B cell (primary cell): ENCODE data around the gene GCSAML.

Experiments
- EZH2 ChIP-seq: IDR thresholded peaks from 2 replicates; pipeline ENCODE4 v1.6.1; 2012; ENCODE audit warnings: borderline replicate concordance, low read depth, mild to moderate bottlenecking, moderate library complexity, low read length; ENCODE audit not compliant: insufficient read depth, poor library complexity, severe bottlenecking
- TF ChIP-seq, protein P1 (sequence below): fragments of 200-600 bp; IDR thresholded peaks from one replicate; pipeline ENCODE4 v1.8.0; 2022; ENCODE audit warnings: antibody characterized with exemption, mild to moderate bottlenecking

DNA sequence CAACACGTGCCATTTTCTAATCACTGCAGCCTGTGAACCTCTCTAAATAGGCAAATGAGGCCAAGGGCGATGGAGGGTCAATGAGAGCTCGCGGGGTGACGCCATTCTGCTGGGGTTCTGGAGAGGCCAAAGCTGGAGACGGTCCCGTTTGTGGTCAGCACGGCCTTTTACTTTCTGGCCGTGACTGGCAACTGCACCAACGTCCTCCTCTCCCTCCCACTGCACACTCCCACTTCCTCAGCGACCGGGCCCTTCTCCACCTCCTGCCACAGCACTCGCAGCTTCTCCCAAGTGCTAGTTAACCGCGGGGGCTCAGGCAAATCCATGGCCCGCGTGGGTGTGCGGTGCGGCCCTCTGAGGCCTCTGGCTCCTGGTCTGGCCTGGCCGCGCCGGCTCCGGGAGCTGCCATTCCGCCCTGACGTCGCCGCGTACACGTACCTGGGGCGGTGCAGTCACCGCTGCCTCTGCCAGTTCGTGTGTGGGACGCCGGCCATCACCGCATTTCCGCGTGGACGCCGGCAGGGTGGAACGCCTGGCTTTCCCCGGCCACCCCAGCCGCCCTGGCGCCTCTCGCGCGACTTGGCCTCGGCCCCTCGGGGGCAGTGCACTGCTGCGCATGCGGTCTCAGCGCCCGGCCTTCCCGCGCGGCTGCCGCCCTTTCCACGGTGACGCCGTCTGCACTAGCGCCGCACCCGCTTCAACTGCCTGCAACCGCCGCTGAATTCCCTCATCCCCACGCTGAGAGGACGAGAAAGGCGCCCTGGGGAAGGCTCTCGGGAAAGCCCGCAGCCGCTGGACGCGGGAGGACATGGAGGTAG lies 30.9 kb upstream of the GCSAML start:
- TF ChIP-seq, protein P1, sequence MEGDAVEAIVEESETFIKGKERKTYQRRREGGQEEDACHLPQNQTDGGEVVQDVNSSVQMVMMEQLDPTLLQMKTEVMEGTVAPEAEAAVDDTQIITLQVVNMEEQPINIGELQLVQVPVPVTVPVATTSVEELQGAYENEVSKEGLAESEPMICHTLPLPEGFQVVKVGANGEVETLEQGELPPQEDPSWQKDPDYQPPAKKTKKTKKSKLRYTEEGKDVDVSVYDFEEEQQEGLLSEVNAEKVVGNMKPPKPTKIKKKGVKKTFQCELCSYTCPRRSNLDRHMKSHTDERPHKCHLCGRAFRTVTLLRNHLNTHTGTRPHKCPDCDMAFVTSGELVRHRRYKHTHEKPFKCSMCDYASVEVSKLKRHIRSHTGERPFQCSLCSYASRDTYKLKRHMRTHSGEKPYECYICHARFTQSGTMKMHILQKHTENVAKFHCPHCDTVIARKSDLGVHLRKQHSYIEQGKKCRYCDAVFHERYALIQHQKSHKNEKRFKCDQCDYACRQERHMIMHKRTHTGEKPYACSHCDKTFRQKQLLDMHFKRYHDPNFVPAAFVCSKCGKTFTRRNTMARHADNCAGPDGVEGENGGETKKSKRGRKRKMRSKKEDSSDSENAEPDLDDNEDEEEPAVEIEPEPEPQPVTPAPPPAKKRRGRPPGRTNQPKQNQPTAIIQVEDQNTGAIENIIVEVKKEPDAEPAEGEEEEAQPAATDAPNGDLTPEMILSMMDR: no peak
- TF ChIP-seq EZH2: no peak
